ENCODE measurements around the gene RIN1.

GRCh38 chr11:66343176-66343575, 6.9 kb upstream of the RIN1 start:
- TF ChIP-seq ZFP30 (CRISPR knock-in tag; IDR thresholded peaks at IDR 0.05), result no peak
- TF ChIP-seq ARNTL (CRISPR knock-in tag; IDR thresholded peaks at IDR 0.05; ENCODE audit: borderline replicate concordance, low read depth), result no peak
- TF ChIP-seq PATZ1 (CRISPR knock-in tag; IDR thresholded peaks at IDR 0.05; ENCODE audit: borderline replicate concordance), result no peak
- no peak for TF ChIP-seq CSDC2 (CRISPR knock-in tag; IDR thresholded peaks at IDR 0.05)
- TF ChIP-seq PPARA (CRISPR knock-in tag; IDR thresholded peaks at IDR 0.05; ENCODE audit: borderline replicate concordance), result no peak
- TF ChIP-seq GLIS3 (CRISPR knock-in tag; IDR thresholded peaks at IDR 0.05), result no peak
- no peak for TF ChIP-seq OSR1 (CRISPR knock-in tag; IDR thresholded peaks at IDR 0.05)
- TF ChIP-seq CSRNP3 (CRISPR knock-in tag; IDR thresholded peaks at IDR 0.05), result no peak
- no peak for TF ChIP-seq ZNF70 (CRISPR knock-in tag; IDR thresholded peaks at IDR 0.05)
- no peak for TF ChIP-seq ISL1 (CRISPR knock-in tag; IDR thresholded peaks at IDR 0.05)
- no peak for TF ChIP-seq ZFP3 (CRISPR knock-in tag; IDR thresholded peaks at IDR 0.05)
- TF ChIP-seq TCF4 (CRISPR knock-in tag; IDR thresholded peaks at IDR 0.05; ENCODE audit: borderline replicate concordance), result no peak
- TF ChIP-seq CREB5 (CRISPR knock-in tag; IDR thresholded peaks at IDR 0.05; ENCODE audit: low read depth), result no peak
- no peak for TF ChIP-seq TOX (CRISPR knock-in tag; IDR thresholded peaks at IDR 0.05; ENCODE audit: borderline replicate concordance)

Data from SK-N-SH treated with all-trans-retinoic acid at 6 μM for 48 hours (cell line).